Hepatocyte (in vitro differentiated cells): ENCODE measurements around the gene DIAPH2. TPM values are rescaled to one million over a fixed set of nuclear protein-coding genes. Genes with fewer than 3 reads are reported as not detected.

Source experiments
- DNase-seq: peaks from one replicate; pipeline ENCODE4 v3.0.0-alpha.2; 2016; ENCODE audit warnings: low spot score
- H2AFZ ChIP-seq: fragments of 200-600 bp; sonication (generic); 2 replicates; pipeline ENCODE4 v1.6.0; 2016; ENCODE audit warnings: antibody characterized with exemption, mild to moderate bottlenecking
- H3K27ac ChIP-seq: fragments of 200-600 bp; sonication (generic); 2 replicates; pipeline ENCODE4 v1.5.1; 2016; ENCODE audit warnings: mild to moderate bottlenecking
- H3K27me3 ChIP-seq: fragments of 200-600 bp; sonication (generic); 2 replicates; pipeline ENCODE4 v1.6.1; 2016
- H3K36me3 ChIP-seq: fragments of 200-600 bp; sonication (generic); replicated peaks from 2 replicates; pipeline ENCODE4 v1.5.1; 2016; ENCODE audit warnings: low read depth; ENCODE audit not compliant: insufficient read depth
- H3K4me1 ChIP-seq: fragments of 200-600 bp; sonication (generic); 2 replicates; pipeline ENCODE4 v1.5.1; 2016; ENCODE audit warnings: mild to moderate bottlenecking, moderate library complexity; ENCODE audit not compliant: insufficient read depth
- H3K4me2 ChIP-seq: fragments of 200-600 bp; sonication (generic); 2 replicates; pipeline ENCODE4 v1.6.0; 2016
- H3K4me3 ChIP-seq: fragments of 200-600 bp; sonication (generic); 2 replicates; pipeline ENCODE4 v1.5.1; 2016; ENCODE audit warnings: mild to moderate bottlenecking
- H3K79me2 ChIP-seq: fragments of 200-600 bp; sonication (generic); 2 replicates; pipeline ENCODE4 v1.6.0; 2017; ENCODE audit warnings: mild to moderate bottlenecking
- H3K9me2 ChIP-seq: fragments of 200-600 bp; sonication (generic); replicated peaks from 2 replicates; pipeline ENCODE4 v1.6.0; 2017; ENCODE audit warnings: mild to moderate bottlenecking; ENCODE audit not compliant: insufficient read depth
- H3K9me3 ChIP-seq: fragments of 200-600 bp; sonication (generic); 2 replicates; pipeline ENCODE4 v1.5.1; 2016; ENCODE audit warnings: low read depth, mild to moderate bottlenecking
- H4K20me1 ChIP-seq: fragments of 200-600 bp; sonication (generic); 2 replicates; pipeline ENCODE4 v1.6.0; 2016; ENCODE audit warnings: mild to moderate bottlenecking; ENCODE audit not compliant: insufficient read depth, poor library complexity, severe bottlenecking
- EZH2 ChIP-seq: fragments of 200-600 bp; sonication (generic); IDR thresholded peaks from 2 replicates; pipeline ENCODE4 v1.6.1; 2016; ENCODE audit warnings: antibody characterized with exemption, mild to moderate bottlenecking, borderline replicate concordance
- EZH2phosphoT487 ChIP-seq: fragments of 200-600 bp; sonication (generic); IDR thresholded peaks from one replicate; pipeline ENCODE4 v1.6.1; 2018; ENCODE audit warnings: antibody characterized with exemption, mild to moderate bottlenecking, low read depth, moderate library complexity; ENCODE audit not compliant: unreplicated experiment, severe bottlenecking
- WGBS: methylation state at CpG from one replicate; pipeline ENCODE4 v1.1.6; 2016; ENCODE audit warnings: low lambda C conversion rate; ENCODE audit errors: missing lambda C conversion rate; 5-methylcytosine and 5-hydroxymethylcytosine counted together
- polyA plus RNA-seq: library from polyadenylated mRNA; unstranded; fragments of >200 nt; fragmentation: Nextera tagmentation; extraction: Ambion mirVana; gene quantifications from 2 replicates; pipeline ENCODE4 v1.2.1, GENCODE V29; 2016
- total RNA-seq: library from RNA; depleted of rRNA; stranded (reverse); fragments of >200 nt; gene quantifications from 2 replicates; pipeline ENCODE4 v1.2.3, GENCODE V29; 2014
- TF ChIP-seq, protein P1 (sequence below): fragments of 200-600 bp; sonication (generic); IDR thresholded peaks from 2 replicates; pipeline ENCODE4 v1.5.1; 2016; ENCODE audit warnings: antibody characterized with exemption, mild to moderate bottlenecking; ENCODE audit not compliant: poor library complexity

The DIAPH2 gene
- total and polyA plus RNA-seq, 2 experiments from 2014 or later, result 14.8 to 32.4 TPM

DNA sequence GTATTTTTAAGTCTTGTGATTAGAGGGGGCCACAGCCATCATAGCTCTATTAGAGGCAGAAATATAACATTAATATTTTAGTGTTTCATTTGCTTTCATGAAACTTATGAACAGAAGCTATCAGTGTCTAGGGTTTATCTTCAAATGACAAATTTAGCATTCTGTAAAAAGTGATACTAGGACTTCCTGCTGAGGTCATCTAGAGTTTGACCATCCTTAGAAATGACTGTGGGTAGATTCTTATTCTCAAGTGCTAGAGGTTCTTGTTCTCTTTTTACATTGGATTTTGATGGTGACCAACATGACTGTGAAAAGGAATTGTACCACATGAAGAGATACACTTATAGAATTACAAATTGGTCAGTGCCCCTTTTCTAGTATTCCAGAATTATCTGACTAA lies 767.6 kb downstream of the DIAPH2 start:
- Histone ChIP-seq H3K4me1 (no peaks in the 10 kb centered on the region), H3K27me3 (no peaks in the 10 kb centered on the region), H3K79me2 (no peaks in the 10 kb centered on the region), H3K4me3 (no peak overlapping the region), H3K9me3 (no peaks in the 10 kb centered on the region), H3K27ac (no peak overlapping the region), H3K9me2 (no peaks in the 10 kb centered on the region), H3K36me3 (no peaks in the 10 kb centered on the region), H3K4me2 (no peak overlapping the region), H4K20me1 (no peaks in the 10 kb centered on the region), H2AFZ (no peak overlapping the region)
- TF ChIP-seq EZH2phosphoT487 (no peak), EZH2 (no peak)
- TF ChIP-seq, protein P1, sequence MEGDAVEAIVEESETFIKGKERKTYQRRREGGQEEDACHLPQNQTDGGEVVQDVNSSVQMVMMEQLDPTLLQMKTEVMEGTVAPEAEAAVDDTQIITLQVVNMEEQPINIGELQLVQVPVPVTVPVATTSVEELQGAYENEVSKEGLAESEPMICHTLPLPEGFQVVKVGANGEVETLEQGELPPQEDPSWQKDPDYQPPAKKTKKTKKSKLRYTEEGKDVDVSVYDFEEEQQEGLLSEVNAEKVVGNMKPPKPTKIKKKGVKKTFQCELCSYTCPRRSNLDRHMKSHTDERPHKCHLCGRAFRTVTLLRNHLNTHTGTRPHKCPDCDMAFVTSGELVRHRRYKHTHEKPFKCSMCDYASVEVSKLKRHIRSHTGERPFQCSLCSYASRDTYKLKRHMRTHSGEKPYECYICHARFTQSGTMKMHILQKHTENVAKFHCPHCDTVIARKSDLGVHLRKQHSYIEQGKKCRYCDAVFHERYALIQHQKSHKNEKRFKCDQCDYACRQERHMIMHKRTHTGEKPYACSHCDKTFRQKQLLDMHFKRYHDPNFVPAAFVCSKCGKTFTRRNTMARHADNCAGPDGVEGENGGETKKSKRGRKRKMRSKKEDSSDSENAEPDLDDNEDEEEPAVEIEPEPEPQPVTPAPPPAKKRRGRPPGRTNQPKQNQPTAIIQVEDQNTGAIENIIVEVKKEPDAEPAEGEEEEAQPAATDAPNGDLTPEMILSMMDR, result no peak
- no peak for DNase-seq

DNA sequence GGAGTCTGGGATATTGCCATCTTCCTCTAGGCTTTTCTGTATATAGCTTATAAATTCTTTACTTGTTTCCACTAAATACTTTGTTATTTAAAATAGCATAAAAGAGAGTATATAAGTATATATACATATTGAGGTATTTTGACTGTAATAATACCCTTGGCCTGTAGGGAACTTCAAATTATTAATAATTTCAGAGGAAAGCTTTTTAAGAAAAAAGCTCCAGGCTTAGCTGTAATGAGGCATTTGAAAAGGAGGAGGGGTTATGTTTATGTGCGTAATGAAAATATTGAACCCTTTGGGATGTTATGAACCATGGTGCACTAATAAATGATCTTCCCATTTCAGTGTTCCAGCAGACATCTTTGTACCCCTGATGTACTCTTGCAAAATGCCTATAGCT lies 777.1 kb downstream of the DIAPH2 start:
- no peaks in the 10 kb centered on the region for H4K20me1 ChIP-seq
- H3K4me2 ChIP-seq, result no peak overlapping the region
- TF ChIP-seq, protein P1, result no peak
- no peak for TF ChIP-seq EZH2phosphoT487
- no peak for TF ChIP-seq EZH2
- H3K4me1 ChIP-seq, result peaks cover 4% of the 10 kb centered on the region
- no peaks in the 10 kb centered on the region for H3K9me3 ChIP-seq
- WGBS, result 100% methylated on average over 1 of the region's 1 CpG
- no peak for DNase-seq
- no peaks in the 10 kb centered on the region for H3K79me2 ChIP-seq
- H2AFZ ChIP-seq, result no peak overlapping the region
- H3K36me3 ChIP-seq, result no peaks in the 10 kb centered on the region
- no peaks in the 10 kb centered on the region for H3K9me2 ChIP-seq
- no peaks in the 10 kb centered on the region for H3K27me3 ChIP-seq
- no peak overlapping the region for H3K4me3 ChIP-seq
- no peak overlapping the region for H3K27ac ChIP-seq

DNA sequence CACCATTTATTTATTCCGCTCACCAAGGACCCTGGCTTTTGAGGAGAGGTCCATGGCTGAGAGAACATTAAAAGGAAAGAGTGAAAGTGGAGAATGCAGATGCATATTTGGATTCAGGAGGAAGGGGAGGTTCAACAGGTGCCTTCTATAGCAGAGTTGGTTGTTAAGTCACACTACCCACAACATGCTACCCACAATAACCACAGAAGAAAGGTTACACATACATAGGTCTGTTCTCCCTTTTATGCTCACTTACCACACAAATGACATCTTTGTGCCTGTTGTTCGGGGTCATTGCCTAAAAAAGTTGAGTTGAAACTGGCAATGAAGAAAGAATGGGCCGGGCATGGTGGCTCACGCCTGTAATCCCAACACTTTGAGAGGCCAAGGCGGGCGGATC lies 786.4 kb downstream of the DIAPH2 start:
- no peaks in the 10 kb centered on the region for H3K9me3 ChIP-seq
- H2AFZ ChIP-seq, result no peak overlapping the region
- no peak for DNase-seq
- no peak overlapping the region for H3K4me3 ChIP-seq
- TF ChIP-seq, protein P1, result no peak
- TF ChIP-seq EZH2 (no peak), EZH2phosphoT487 (no peak)
- H3K27ac ChIP-seq, result no peak overlapping the region
- H4K20me1 ChIP-seq, result no peaks in the 10 kb centered on the region
- no peaks in the 10 kb centered on the region for H3K79me2 ChIP-seq
- no peaks in the 10 kb centered on the region for H3K9me2 ChIP-seq
- no peaks in the 10 kb centered on the region for H3K4me1 ChIP-seq
- H3K36me3 ChIP-seq, result no peaks in the 10 kb centered on the region
- WGBS, result over 99% methylated on average over 6 of the region's 6 CpGs
- no peaks in the 10 kb centered on the region for H3K27me3 ChIP-seq
- no peak overlapping the region for H3K4me2 ChIP-seq

DNA sequence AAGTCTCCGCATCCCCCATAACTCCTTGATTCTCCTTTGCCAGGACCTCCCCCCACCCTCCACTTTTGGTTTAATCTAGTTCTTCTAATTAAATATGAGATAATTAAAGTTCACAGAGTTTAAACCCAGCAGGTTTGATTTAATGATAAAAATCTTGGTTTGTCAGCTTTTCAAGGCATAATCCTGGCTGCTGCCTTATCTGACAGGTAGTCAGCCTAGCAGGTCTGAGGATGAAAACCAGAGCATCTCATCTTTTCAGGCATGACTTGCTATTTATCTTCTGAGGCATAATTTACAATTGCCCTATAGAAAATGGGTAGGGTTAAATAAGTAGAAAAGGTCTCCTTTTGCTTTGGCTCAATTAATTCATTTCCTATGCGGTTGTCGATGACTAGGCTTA lies 790.3 kb downstream of the DIAPH2 start:
- H3K79me2 ChIP-seq, result no peaks in the 10 kb centered on the region
- no peaks in the 10 kb centered on the region for H3K27me3 ChIP-seq
- no peaks in the 10 kb centered on the region for H4K20me1 ChIP-seq
- TF ChIP-seq EZH2, result no peak
- TF ChIP-seq, protein P1, result no peak
- TF ChIP-seq EZH2phosphoT487, result no peak
- H2AFZ ChIP-seq, result no peak overlapping the region
- no peak overlapping the region for H3K27ac ChIP-seq
- WGBS, result 88% methylated on average over 3 of the region's 3 CpGs
- peaks cover 5% of the 10 kb centered on the region for H3K4me1 ChIP-seq
- no peak overlapping the region for H3K4me2 ChIP-seq
- H3K9me2 ChIP-seq, result no peaks in the 10 kb centered on the region
- DNase-seq, result no peak
- no peaks in the 10 kb centered on the region for H3K36me3 ChIP-seq
- H3K9me3 ChIP-seq, result no peaks in the 10 kb centered on the region
- no peak overlapping the region for H3K4me3 ChIP-seq
